ENCODE results near the gene MRAP2. TPM values are rescaled to one million over a fixed set of nuclear protein-coding genes. Genes with fewer than 3 reads are reported as not detected.
A peak's percentile ranks its signal among the peaks of the same experiment; 100 is the strongest.

MRAP2 gene
- total RNA-seq (2022) (1.4 and 1.8 TPM in 2 replicates), Bru-seq, nascent RNA (percentile 37 among the genes with signal in this experiment), BruChase-seq, experiment 1, labeled RNA remaining after a 2-hour chase (percentile 39 among the genes with signal in this experiment), BruChase-seq, experiment 2, labeled RNA remaining after a 6-hour chase (percentile 38 among the genes with signal in this experiment)
- long read RNA-seq, partial matches to known transcripts = 0 of 5 reads
- long read RNA-seq, other reads (novel, unspliced or antisense) = 1 of 5 reads

- no peaks in the 10 kb centered on the region for H3K36me3 ChIP-seq (ENCODE audit: control insufficient read depth, insufficient read depth, low read length)
- H3K4me3 ChIP-seq (ENCODE audit: low read depth, low read length) = peak within 1 kb of the TSS; percentile 66
- intact Hi-C loops (cut with micrococcal nuclease; ENCODE audit: unreplicated experiment) = loop anchor here (5.0 to 10.0 kb wide), 3 partner anchors 79 to 194 kb away; partner anchors contain the start of gene CEP162
- H3K27me3 ChIP-seq (replicated peaks; ENCODE audit: control insufficient read depth, insufficient read depth, low read length) = peaks cover 2% of the 10 kb centered on the region; the same call in 1 of the 2 replicates
- peak within 1 kb of the TSS; percentile 72 for H3K4me3 Mint-ChIP-seq (ENCODE audit: unreplicated experiment)
- no peaks in the 10 kb centered on the region for H3K9me3 Mint-ChIP-seq (ENCODE audit: unreplicated experiment)
- no peaks in the 10 kb centered on the region for H3K36me3 Mint-ChIP-seq (ENCODE audit: insufficient read depth, unreplicated experiment)
- no peak for TF ChIP-seq CTCF (IDR thresholded peaks at IDR 0.05; ENCODE audit: insufficient read depth in 1 of 2, low read depth in 1 of 2, low read length in 1 of 2, severe bottlenecking in 1 of 2, unreplicated experiment in 1 of 2)
- H3K27ac Mint-ChIP-seq (ENCODE audit: unreplicated experiment) = no peak within 1 kb of the TSS
- H3K9me3 ChIP-seq = no peaks in the 10 kb centered on the region
- H3K27me3 Mint-ChIP-seq (ENCODE audit: insufficient read depth, unreplicated experiment) = no peaks in the 10 kb centered on the region
- H3K4me1 Mint-ChIP-seq (ENCODE audit: low read depth, unreplicated experiment) = peaks cover 12% of the 10 kb centered on the region
- DNase-seq = peak; percentile 42 to 68
- ChIA-PET CTCF (no interaction called here), POLR2A (no interaction called here)
- H3K4me1 ChIP-seq = 0 out of 2 replicates have a peak, but pooled peaks cover 3% of the 10 kb centered on the region
- no TSS peak for BruUV-seq (replicated peaks)
Observed at GRCh38 chr6:84033523-84034451, at the start of gene MRAP2. Gene MRAP2, plus strand, starts transcription at chr6:84033772. Its CDS starts 21,547 bp downstream, at chr6:84055319.

- DNase-seq = no peak
- no peak for TF ChIP-seq CTCF (IDR thresholded peaks at IDR 0.05; ENCODE audit: insufficient read depth in 1 of 2, low read depth in 1 of 2, low read length in 1 of 2, severe bottlenecking in 1 of 2, unreplicated experiment in 1 of 2)
- Histone ChIP-seq H3K4me3 (ENCODE audit: low read depth, low read length) (no peak overlapping the region), H3K9me3 (0 out of 2 replicates have a peak, but pooled peaks cover 5% of the 10 kb centered on the region), H3K4me1 (no peaks in the 10 kb centered on the region), H3K36me3 (ENCODE audit: control insufficient read depth, insufficient read depth, low read length) (no peaks in the 10 kb centered on the region), H3K27me3 (replicated peaks; ENCODE audit: control insufficient read depth, insufficient read depth, low read length) (no peaks in the 10 kb centered on the region)
- Mint-ChIP-seq H3K36me3 (ENCODE audit: insufficient read depth, unreplicated experiment) (no peaks in the 10 kb centered on the region), H3K27ac (ENCODE audit: unreplicated experiment) (no peak overlapping the region), H3K4me1 (ENCODE audit: low read depth, unreplicated experiment) (no peaks in the 10 kb centered on the region), H3K4me3 (ENCODE audit: unreplicated experiment) (no peak overlapping the region), H3K9me3 (ENCODE audit: unreplicated experiment) (peaks cover 7% of the 10 kb centered on the region), H3K27me3 (ENCODE audit: insufficient read depth, unreplicated experiment) (no peaks in the 10 kb centered on the region)
- no TSS peak for BruUV-seq (replicated peaks)
- intact Hi-C loops (cut with micrococcal nuclease; ENCODE audit: unreplicated experiment) = no loop called here
- ChIA-PET CTCF (no interaction called here), POLR2A (no interaction called here)
Observed at GRCh38 chr6:83984411-83984810, 49.2 kb upstream of the MRAP2 start.

- Mint-ChIP-seq H3K27me3 (ENCODE audit: insufficient read depth, unreplicated experiment) (no peaks in the 10 kb centered on the region), H3K4me1 (ENCODE audit: low read depth, unreplicated experiment) (no peaks in the 10 kb centered on the region), H3K9me3 (ENCODE audit: unreplicated experiment) (no peaks in the 10 kb centered on the region), H3K4me3 (ENCODE audit: unreplicated experiment) (no peak overlapping the region), H3K36me3 (ENCODE audit: insufficient read depth, unreplicated experiment) (no peaks in the 10 kb centered on the region), H3K27ac (ENCODE audit: unreplicated experiment) (no peak overlapping the region)
- TF ChIP-seq CTCF (IDR thresholded peaks at IDR 0.05; ENCODE audit: insufficient read depth in 1 of 2, low read depth in 1 of 2, low read length in 1 of 2, severe bottlenecking in 1 of 2, unreplicated experiment in 1 of 2) = no peak
- BruUV-seq (replicated peaks) = no TSS peak
- ChIA-PET CTCF (no interaction called here), POLR2A (no interaction called here)
- Histone ChIP-seq H3K36me3 (ENCODE audit: control insufficient read depth, insufficient read depth, low read length) (no peaks in the 10 kb centered on the region), H3K27me3 (replicated peaks; ENCODE audit: control insufficient read depth, insufficient read depth, low read length) (no peaks in the 10 kb centered on the region), H3K9me3 (0 out of 2 replicates have a peak, but pooled peaks cover 5% of the 10 kb centered on the region), H3K4me3 (ENCODE audit: low read depth, low read length) (no peak overlapping the region), H3K4me1 (no peaks in the 10 kb centered on the region)
- DNase-seq = no peak
- intact Hi-C loops (cut with micrococcal nuclease; ENCODE audit: unreplicated experiment) = no loop called here
Observed at GRCh38 chr6:83985308-83985713, 48.3 kb upstream of the MRAP2 start.

Data from Caco-2 (cell line).